GM12892 (cell line): Measurements from ENCODE around the gene THOC3.
"Not testable (repeated sequence)": the region's sequence is repeated elsewhere in the genome, so short reads cannot be mapped to it uniquely, and the experiment has no call there.

Experiments used
- DNase-seq: peaks from one replicate; pipeline ENCODE4 v3.0.0; 2011; ENCODE audit not compliant: insufficient read length
- FAIRE-seq: peaks from 2 replicates; lab custom pipeline; 2011; peaks lifted over from hg19 to GRCh38; lab: Jason Lieb, UNC
- POLR2A ChIP-seq: IDR thresholded peaks from 2 replicates; pipeline ENCODE4 v1.6.1; 2011; ENCODE audit warnings: low read depth, low read length, control low read depth
- POLR2AphosphoS5 ChIP-seq: IDR thresholded peaks from 2 replicates; pipeline ENCODE4 v1.6.1; 2011; ENCODE audit warnings: low read depth, low read length, control low read depth
- TAF1 ChIP-seq: IDR thresholded peaks from 2 replicates; pipeline ENCODE4 v1.6.1; 2011; ENCODE audit warnings: low read depth, mild to moderate bottlenecking, control low read depth, low read length, borderline replicate concordance

The THOC3 gene

DNA sequence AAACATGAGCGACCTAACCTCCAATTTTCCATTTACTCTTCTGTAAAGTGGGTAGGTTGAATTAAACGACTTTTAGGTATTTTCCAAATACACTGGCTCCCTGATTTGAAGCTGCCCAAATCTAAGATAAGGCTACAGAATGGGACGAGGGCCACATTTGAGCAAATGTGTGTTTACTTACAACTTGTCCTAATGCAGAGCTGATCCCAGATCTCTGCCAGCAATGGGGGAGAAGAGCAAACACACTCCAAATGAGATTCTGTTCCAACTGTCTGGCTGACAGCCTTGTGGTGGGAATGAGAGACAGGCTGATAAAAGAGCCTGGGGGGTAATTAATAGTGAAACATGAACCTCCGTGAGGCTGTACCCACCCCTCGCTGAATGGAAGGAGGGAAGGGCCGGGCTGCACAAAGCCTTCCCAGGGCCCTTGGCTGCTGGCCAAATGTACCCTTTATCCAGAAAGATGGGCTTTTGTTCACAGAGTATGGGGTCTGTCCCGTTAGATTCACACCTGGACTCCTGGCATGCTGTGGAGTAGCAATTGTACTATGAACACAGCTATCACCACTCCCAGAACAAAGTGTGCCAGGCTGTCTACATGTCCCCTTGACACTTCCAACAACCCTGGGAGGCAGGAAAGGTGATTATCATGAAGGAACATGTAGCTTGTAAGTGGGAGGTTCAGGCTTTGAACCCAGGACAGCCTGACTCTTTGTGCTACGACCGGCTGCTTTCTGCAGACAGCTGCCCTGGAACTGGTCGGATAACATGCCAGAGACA lies 19.6 kb downstream of the THOC3 start:
- not testable (repeated sequence) for DNase-seq, FAIRE-seq

DNA sequence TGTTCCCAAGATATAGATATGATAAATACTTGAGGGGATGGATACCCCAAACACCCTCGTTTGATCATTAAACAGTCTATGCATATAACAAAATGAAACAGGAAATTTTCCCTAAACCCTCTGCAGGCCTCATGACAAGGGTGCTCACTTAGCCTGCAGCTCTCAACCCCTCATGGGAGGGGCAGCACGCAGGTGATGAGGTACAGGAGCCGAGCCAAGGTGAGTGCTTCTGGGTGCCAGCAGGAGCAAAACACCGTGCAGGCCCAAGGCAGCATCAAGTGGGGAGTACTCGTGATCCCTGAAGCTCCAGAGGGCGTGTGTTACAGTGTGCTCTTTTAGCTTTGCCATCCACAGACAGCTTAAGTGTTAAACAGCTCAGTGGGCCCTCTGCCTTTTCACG lies 24.9 kb downstream of the THOC3 start:
- not testable (repeated sequence) for FAIRE-seq, DNase-seq

DNA sequence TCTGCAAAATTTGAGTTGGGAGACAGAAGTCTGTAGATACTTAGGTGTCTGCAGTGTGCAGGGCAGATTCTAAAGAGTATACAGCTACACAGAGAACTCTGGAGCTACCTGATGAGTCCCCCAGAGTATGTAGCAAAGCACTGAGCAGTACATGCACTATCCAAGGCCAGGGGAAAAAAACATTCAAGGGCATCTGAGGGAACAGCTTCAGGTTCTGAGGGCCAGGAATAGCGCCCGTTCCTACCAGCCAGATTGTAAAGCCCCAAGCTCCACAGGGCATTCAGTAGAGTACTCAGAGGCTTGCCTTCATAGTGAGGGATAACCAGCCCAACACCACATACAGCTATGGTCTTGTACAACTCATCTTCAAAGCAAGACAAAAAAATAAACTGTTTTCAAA lies 27.5 kb downstream of the THOC3 start:
- not testable (repeated sequence) for DNase-seq, FAIRE-seq

DNA sequence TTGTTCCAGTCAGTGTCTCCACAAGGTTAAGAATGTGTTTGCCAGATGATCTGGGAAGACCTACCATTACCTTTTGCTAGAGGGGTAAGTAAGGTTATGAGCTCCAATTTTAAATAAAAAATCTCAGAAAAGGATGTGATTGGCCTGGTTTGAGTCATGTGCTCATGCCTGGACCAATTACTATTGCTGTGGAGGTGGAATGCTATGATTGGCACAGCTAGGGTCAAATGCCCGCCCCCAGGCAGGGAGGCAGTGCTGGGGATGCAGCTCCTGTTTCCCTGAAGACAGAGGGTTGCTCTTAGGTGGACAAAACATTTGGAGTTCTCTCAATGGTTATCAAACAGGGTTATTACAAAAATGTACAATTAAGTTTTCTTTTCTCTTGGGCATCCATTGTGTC lies 29.6 kb downstream of the THOC3 start:
- FAIRE-seq, DNase-seq: not testable (repeated sequence)

DNA sequence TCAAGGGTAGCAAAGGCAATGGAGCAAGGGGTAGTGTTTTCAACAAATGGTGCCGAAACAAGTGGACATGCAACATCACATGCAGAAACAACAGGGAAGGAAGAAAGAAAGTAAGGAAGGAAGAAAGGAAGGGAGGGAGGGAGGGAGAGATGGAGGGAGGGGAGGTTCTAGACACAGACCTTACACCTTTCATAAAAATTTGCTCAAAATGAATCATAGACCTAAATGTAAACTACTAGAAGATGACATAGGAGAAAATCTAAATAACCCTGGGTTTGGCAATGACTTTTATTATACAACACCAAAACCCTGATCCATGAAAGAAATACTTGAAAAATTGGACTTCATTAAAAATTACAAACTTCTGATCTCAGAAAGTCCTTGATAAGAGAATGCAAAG lies 39.4 kb downstream of the THOC3 start:
- DNase-seq, FAIRE-seq: not testable (repeated sequence)

DNA sequence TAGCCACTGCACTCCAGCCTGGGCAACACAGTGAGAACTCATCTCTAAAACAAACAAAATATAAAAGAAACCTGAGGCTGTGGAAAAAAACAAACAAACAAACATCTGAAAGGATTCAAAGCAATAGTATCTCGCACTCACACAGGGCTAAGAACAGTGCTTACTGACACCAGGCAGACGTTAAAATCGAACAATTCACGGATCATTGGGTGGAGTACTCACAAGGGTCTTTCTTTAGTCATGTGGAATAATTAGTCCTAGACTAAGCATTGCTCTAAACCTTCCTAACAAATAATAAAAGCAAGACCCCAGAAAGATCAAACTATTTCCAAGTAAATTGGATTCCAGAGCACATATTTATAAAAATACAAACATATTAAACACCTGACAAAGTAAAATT lies 43.0 kb downstream of the THOC3 start:
- not testable (repeated sequence) for DNase-seq, FAIRE-seq

DNA sequence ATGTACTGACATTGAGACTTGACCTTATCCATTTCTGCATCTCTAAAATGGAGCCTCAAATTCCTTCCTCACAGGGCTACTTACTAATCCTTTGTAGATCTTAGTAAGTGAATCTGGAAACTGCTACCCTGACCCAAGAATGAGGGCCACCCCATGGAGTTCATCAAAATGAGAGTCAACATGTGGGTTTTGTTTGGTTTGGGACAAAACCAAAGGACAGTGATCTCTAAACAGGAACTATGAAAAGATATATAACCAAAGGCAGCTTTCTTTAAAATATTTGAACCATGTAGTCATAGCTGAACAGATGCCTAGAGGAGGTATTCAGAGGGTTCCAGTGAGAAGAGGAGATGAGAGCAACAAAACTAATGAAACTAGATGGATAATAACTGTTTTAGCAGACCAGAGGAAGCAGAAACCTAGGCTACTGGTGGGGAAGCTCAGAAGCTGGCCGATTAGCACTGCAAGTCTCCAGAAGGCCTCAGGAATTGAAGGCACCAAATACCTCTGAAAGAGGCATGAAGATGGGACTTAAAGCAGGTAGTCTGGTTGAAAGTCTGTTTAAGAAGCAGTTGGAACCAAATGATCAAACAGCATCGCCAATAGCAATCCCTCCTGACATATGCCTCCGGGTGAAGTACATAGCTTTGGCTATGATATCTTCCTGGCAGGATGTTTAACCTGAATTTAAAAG lies 45.8 kb downstream of the THOC3 start:
- no peak for TF ChIP-seq POLR2AphosphoS5
- no peak for TF ChIP-seq POLR2A
- TF ChIP-seq TAF1 = no peak
- DNase-seq (no peak), FAIRE-seq (no peak)

DNA sequence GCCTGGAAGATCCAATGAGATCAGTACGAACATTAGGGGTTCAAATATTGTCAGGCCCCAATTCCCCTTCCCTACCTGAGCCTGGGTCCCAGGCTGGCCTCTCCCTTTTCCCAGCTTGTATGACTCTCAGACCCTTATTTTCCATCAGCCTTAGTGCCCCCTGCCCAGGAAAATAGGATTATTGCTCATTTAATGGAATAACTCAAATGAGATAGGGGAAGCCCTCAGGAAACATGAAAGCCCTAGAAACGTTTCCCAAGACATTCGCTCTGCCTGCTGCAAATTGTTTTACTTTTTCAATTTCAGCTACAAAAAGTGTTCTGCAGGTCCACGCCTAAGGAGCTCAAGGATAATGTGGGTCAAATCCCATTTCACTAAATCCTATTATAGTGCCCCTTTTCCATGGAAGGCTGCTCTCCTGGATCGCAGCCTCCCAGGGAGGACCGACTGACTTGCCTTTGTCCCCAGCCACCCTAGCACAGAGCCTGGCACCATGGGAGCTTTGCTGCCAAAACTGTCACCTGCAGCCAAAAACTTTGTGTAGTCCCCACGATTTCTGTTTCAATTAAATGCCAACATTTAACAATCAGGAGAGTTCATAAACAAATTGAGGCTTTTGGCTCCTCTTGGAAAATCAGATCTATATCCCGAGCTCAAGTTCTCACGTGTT lies 46.9 kb downstream of the THOC3 start:
- no peak for DNase-seq
- no peak for FAIRE-seq
- TF ChIP-seq TAF1 (no peak), POLR2AphosphoS5 (no peak), POLR2A (no peak)

DNA sequence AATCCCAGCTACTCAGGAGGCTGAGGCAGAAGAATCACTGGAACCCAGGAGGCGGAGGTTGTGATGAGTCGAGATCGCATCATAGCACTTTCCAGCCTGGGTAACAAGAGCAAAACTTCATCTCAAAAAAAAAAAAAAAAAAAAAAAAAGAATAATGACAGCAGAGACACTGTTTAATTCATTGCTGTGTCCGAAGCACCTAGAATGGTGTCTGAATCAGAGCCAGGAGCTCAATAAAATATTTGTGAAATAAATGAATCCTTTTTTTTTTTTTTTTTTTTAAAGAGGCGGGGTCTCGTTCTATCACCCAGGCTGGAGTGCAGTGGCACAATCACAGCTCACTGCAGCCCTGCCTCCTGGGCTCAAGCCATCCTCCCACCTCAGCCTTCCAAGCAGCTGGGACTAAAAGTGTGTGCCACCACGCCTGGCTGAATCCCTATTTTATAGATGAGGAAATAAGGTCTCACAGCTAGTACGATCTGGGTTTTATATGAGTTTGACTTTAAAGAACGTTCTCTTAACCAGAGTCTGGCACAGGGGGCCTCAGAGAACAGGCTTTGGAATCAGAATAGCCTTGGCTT lies 47.8 kb downstream of the THOC3 start:
- FAIRE-seq (no peak), DNase-seq (no peak)
- TF ChIP-seq TAF1 (no peak), POLR2A (no peak), POLR2AphosphoS5 (no peak)

DNA sequence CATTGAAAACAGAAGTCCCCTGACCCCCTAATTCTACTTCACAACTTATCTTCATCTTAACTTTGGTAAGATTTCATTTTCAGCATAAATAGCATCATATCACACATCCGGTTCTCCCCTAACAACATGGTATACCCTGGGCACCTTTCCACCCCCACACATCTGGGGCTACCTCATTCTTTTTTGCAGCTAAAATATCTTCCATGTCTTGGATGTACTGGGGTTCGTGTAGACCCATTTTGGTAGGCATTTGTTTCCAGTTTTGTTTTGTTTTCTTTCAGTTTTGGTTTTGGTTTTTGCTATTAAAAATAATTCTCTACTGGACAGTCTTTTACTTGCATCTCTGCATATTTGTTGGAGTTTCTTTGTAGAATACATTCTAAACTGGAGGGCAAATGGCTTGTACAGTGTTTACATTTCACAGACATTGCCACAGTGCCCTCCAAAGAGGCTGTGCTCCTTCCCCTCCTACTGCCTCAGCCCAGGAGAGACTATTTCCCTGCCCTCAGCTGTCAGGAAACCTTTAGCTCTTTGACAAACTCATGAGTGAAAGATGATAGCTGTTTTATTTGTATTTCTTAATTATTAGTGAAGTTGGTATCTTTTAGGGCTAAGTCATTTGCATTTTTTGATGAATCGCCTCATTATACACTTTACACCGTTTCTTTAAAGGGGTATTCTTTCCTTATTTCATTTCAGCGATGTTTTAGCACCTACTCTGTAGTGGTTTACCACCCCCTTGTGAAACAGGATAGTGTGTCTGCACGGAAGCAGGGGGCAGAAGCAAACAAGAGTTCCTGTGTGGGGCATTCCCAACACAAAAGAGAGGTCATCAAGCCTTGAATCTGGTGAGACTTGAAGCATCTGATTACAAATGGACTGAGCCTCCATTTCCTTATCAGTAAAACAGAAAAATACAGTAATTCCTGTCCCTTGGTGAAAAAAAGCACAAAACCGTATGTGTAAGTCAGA lies 52.8 kb downstream of the THOC3 start:
- peak; percentile 50 for FAIRE-seq
- not testable (repeated sequence) for DNase-seq

DNA sequence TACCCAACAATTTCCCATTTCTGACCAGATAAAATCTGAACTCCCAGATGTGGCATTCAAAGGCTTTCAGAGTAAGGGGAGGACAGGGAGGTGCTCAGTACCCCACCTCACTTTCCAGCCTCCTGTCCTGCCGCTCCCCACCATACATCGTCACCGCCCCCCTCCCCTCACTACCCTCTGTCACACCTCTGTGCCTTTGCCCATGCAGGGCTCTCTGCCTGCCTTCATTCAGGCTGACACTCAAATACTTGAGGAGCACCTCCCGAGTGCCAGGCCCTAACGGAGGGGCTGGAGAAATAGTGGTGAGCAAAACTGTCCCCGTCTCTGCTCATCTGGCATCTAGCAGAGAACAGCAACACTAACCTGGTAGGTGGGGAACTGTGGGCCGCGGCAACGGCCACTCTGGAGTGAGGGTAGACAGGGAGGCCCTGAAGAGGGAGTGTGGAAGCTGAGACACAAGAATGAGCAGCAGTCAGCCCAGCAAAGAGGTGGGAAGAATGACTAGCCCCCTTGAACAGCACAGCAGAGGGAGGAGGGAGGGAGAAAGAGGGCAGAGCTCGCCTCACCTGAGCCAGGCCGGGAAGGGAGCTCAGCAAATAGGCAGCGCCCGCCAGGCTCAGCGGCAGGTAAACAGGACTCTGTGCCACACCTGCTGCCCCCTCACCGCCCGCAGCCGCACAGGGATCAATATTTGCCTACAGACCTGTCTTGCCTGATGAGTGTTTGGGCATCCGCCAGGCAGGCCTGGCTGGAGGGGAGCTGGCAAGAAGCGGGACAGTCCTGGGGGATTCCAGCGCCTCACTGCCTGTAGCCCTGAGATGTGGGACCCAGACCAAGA lies 54.1 kb downstream of the THOC3 start:
- not testable (repeated sequence) for DNase-seq, FAIRE-seq

DNA sequence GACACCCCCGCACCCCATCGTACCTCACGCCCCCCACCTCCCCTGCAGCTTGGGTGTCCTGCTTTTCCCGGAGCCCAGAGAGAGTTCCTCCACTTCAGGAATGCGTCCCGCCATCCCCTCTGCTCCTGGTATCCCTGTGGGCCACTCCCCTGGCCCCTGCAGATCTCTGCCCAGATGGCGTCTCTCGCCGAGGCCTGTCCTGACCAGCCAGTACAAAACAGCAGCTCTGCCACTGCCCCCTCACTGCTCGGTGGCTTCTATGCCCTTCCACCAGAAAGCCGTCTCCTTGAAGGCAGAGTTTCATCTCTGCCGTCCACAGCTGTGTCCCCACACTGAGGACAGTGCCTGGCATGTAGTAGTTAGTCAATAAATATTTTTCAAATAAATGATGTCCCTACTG lies 58.0 kb downstream of the THOC3 start:
- not testable (repeated sequence) for DNase-seq, FAIRE-seq
